ENCODE results near the gene TSPAN9. TPM values are rescaled to one million over a fixed set of nuclear protein-coding genes. Genes with fewer than 3 reads are reported as not detected.

Gene TSPAN9
- total and polyA plus RNA-seq, 4 donors, result 23.0 to 72.3 (median 33.9) TPM

DNA sequence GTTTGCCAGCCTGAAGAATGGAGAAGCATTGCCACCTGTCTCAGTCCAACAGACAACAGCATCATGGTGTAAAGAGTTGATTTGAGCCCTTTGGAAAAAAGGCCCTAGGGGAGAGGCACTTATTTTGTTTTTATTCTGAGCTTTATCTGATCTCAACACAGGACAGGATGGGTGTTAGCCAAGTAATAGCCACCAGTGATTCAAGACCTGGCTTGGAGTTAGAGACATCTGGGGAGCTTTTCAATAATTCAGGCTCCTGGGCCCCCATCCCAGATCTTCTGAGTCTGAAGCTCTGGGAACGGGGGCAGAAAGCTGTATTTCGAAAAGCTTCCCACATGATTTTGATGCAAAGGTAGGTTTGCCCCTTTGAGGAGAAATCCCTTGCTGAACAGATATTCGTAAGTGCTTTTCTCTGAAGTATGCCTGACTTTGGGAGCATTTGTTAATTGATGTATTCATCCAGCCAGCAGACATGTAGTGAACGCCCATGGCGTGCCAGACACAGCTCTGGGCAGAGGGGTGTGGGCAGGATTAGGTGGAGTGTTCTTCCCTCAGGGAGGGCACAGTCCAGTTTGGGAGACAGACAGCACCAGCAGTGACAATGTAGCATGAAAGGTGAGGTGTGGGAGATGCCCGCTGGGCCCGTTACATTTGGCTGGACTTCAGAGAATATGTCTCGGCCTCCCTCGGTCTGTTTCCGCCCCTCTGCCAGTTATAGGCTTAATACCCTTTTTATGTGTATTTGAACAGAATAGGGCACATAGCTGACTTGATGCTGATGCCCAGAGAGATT lies 72.5 kb downstream of the TSPAN9 start:
- ATAC-seq (ENCODE audit: insufficient read depth, low FRiP score) (no peak), DNase-seq (no peak)
- TF ChIP-seq, protein P1, sequence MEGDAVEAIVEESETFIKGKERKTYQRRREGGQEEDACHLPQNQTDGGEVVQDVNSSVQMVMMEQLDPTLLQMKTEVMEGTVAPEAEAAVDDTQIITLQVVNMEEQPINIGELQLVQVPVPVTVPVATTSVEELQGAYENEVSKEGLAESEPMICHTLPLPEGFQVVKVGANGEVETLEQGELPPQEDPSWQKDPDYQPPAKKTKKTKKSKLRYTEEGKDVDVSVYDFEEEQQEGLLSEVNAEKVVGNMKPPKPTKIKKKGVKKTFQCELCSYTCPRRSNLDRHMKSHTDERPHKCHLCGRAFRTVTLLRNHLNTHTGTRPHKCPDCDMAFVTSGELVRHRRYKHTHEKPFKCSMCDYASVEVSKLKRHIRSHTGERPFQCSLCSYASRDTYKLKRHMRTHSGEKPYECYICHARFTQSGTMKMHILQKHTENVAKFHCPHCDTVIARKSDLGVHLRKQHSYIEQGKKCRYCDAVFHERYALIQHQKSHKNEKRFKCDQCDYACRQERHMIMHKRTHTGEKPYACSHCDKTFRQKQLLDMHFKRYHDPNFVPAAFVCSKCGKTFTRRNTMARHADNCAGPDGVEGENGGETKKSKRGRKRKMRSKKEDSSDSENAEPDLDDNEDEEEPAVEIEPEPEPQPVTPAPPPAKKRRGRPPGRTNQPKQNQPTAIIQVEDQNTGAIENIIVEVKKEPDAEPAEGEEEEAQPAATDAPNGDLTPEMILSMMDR (IDR thresholded peaks at IDR 0.05; ENCODE audit: control extremely low read depth, extremely low read depth), result no peak
- H3K4me3 ChIP-seq, result no peak overlapping the region
- H3K9me3 ChIP-seq (ENCODE audit: control insufficient read depth in 4 of 4, insufficient read depth in 3 of 4, low read length in 3 of 4), result no peaks in the 10 kb centered on the region
- no peak overlapping the region for H3K9ac ChIP-seq (ENCODE audit: insufficient read depth in 1 of 2, low read length in 2 of 2)
- H3K36me3 ChIP-seq (ENCODE audit: control insufficient read depth in 4 of 4, insufficient read depth in 4 of 4, low read length in 4 of 4), result peaks cover 0 to 3% (median 1%) of the 10 kb centered on the region in 4 donors
- peak overlapping the region in 1 of 2 donors; percentile 18 for H3K27ac ChIP-seq (ENCODE audit: low read depth in 1 of 2, low read length in 1 of 2)
- WGBS, 2 donors, result 74 to 93% methylated on average over 10 of the region's 10 CpGs
- peaks cover 21 to 54% (median 31%) of the 10 kb centered on the region in 5 donors for H3K4me1 ChIP-seq (ENCODE audit: control insufficient read depth in 5 of 5, insufficient read depth in 5 of 5, low read length in 5 of 5)
- H3K27me3 ChIP-seq (ENCODE audit: control insufficient read depth in 3 of 3, insufficient read depth in 3 of 3, low read length in 2 of 3), result no peaks in the 10 kb centered on the region

- TF ChIP-seq, protein P1 (IDR thresholded peaks at IDR 0.05; ENCODE audit: control extremely low read depth, extremely low read depth), result no peak
- Histone ChIP-seq H3K27ac (ENCODE audit: low read depth in 1 of 2, low read length in 1 of 2) (peak overlapping the region in 1 of 2 donors; percentile 55), H3K9me3 (ENCODE audit: control insufficient read depth in 4 of 4, insufficient read depth in 3 of 4, low read length in 3 of 4) (no peaks in the 10 kb centered on the region), H3K9ac (ENCODE audit: insufficient read depth in 1 of 2, low read length in 2 of 2) (no peak overlapping the region), H3K4me1 (ENCODE audit: control insufficient read depth in 5 of 5, insufficient read depth in 5 of 5, low read length in 5 of 5) (peaks cover 21 to 49% (median 30%) of the 10 kb centered on the region in 5 donors), H3K4me3 (no peak overlapping the region), H3K27me3 (ENCODE audit: control insufficient read depth in 3 of 3, insufficient read depth in 3 of 3, low read length in 2 of 3) (no peaks in the 10 kb centered on the region), H3K36me3 (ENCODE audit: control insufficient read depth in 4 of 4, insufficient read depth in 4 of 4, low read length in 4 of 4) (peaks cover 0 to 3% (median 1%) of the 10 kb centered on the region in 4 donors)
- 70 to 79% methylated on average over 5 of the region's 5 CpGs for WGBS, 2 donors
- DNase-seq (no peak), ATAC-seq (ENCODE audit: insufficient read depth, low FRiP score) (no peak)
Observed at GRCh38 chr12:3150308-3150670, 73.1 kb downstream of the TSPAN9 start.

GRCh38 chr12:3150931-3151835 lies 74.0 kb downstream of the TSPAN9 start:
- 35 to 40% methylated on average over 19 of the region's 19 CpGs for WGBS, 2 donors
- ATAC-seq (ENCODE audit: insufficient read depth, low FRiP score) (no peak), DNase-seq (peak; percentile 57 to 69 (median 64))
- H3K9me3 ChIP-seq (ENCODE audit: control insufficient read depth in 4 of 4, insufficient read depth in 3 of 4, low read length in 3 of 4), result no peaks in the 10 kb centered on the region
- no peak overlapping the region for H3K4me3 ChIP-seq
- H3K27me3 ChIP-seq (ENCODE audit: control insufficient read depth in 3 of 3, insufficient read depth in 3 of 3, low read length in 2 of 3), result no peaks in the 10 kb centered on the region
- TF ChIP-seq, protein P1 (IDR thresholded peaks at IDR 0.05; ENCODE audit: control extremely low read depth, extremely low read depth), result no peak
- peaks cover 21 to 54% (median 35%) of the 10 kb centered on the region in 5 donors for H3K4me1 ChIP-seq (ENCODE audit: control insufficient read depth in 5 of 5, insufficient read depth in 5 of 5, low read length in 5 of 5)
- H3K36me3 ChIP-seq (ENCODE audit: control insufficient read depth in 4 of 4, insufficient read depth in 4 of 4, low read length in 4 of 4), result peaks cover 0 to 3% (median 1%) of the 10 kb centered on the region in 4 donors
- H3K27ac ChIP-seq (ENCODE audit: low read depth in 1 of 2, low read length in 1 of 2), result peak overlapping the region in 1 of 2 donors; percentile 55
- no peak overlapping the region for H3K9ac ChIP-seq (ENCODE audit: insufficient read depth in 1 of 2, low read length in 2 of 2)
